ENCODE measurements around the gene LYPD5.
A peak's percentile ranks its signal among the peaks of the same experiment; 100 is the strongest.

Gene LYPD5

GRCh38 chr19:43804432-43804831 lies 2.2 kb upstream of the LYPD5 start:
- no peak for DNase-seq

- DNase-seq: no peak
Observed at GRCh38 chr19:43799502-43800142, 2.6 kb downstream of the LYPD5 start.

- peak; percentile 37 for DNase-seq
Observed at GRCh38 chr19:43798546-43799409, 3.5 kb downstream of the LYPD5 start.

GRCh38 chr19:43798026-43798545 lies 4.2 kb downstream of the LYPD5 start:
- no peak for DNase-seq

- no peak for DNase-seq
Observed at GRCh38 chr19:43797556-43797955, 4.7 kb downstream of the LYPD5 start.

GRCh38 chr19:43797118-43797517 lies 5.1 kb downstream of the LYPD5 start:
- DNase-seq: no peak

- no peak for DNase-seq
Observed at GRCh38 chr19:43790587-43790986, 11.7 kb downstream of the LYPD5 start.

- DNase-seq: no peak
Observed at GRCh38 chr19:43789029-43789428, 13.2 kb downstream of the LYPD5 start.

GRCh38 chr19:43786665-43787064 lies 15.6 kb downstream of the LYPD5 start:
- DNase-seq: no peak

GRCh38 chr19:43784981-43785808 lies 17.1 kb downstream of the LYPD5 start:
- DNase-seq: no peak

- no peak for DNase-seq
Observed at GRCh38 chr19:43784241-43784980, 17.8 kb downstream of the LYPD5 start.

GRCh38 chr19:43783636-43784035 lies 18.6 kb downstream of the LYPD5 start:
- DNase-seq: no peak

GRCh38 chr19:43782689-43783231 lies 19.5 kb downstream of the LYPD5 start:
- no peak for DNase-seq

- DNase-seq: no peak
Observed at GRCh38 chr19:43782311-43782660, 20.0 kb downstream of the LYPD5 start.

- DNase-seq: no peak
Observed at GRCh38 chr19:43781630-43782310, 20.5 kb downstream of the LYPD5 start.

- DNase-seq: no peak
Observed at GRCh38 chr19:43780706-43781525, 21.3 kb downstream of the LYPD5 start, which contains the start of gene KCNN4. KCNN4 (minus strand) TSS chr19:43780973; CDS start chr19:43780861, 112 bp downstream.

- no peak for DNase-seq
Observed at GRCh38 chr19:43779820-43780219, 22.4 kb downstream of the LYPD5 start.

- DNase-seq: no peak
Observed at GRCh38 chr19:43779147-43779819, 23.0 kb downstream of the LYPD5 start.

- peak; percentile 83 for DNase-seq
Observed at GRCh38 chr19:43778651-43779050, 23.6 kb downstream of the LYPD5 start.

GRCh38 chr19:43777163-43777695 lies 25.0 kb downstream of the LYPD5 start:
- no peak for DNase-seq

Measured in NCI-H510A (cell line).